CD4-positive, alpha-beta T cell treated with Interleukin-6 at 100 ng/mL for 8 hours (primary cell): Measurements from ENCODE around the gene ARHGAP20.

Experiments used
- DNase-seq: peaks from one replicate; pipeline ENCODE4 v3.0.0-alpha.2; 2020; ENCODE audit warnings: mixed read lengths, low spot score

Gene ARHGAP20, protein sequence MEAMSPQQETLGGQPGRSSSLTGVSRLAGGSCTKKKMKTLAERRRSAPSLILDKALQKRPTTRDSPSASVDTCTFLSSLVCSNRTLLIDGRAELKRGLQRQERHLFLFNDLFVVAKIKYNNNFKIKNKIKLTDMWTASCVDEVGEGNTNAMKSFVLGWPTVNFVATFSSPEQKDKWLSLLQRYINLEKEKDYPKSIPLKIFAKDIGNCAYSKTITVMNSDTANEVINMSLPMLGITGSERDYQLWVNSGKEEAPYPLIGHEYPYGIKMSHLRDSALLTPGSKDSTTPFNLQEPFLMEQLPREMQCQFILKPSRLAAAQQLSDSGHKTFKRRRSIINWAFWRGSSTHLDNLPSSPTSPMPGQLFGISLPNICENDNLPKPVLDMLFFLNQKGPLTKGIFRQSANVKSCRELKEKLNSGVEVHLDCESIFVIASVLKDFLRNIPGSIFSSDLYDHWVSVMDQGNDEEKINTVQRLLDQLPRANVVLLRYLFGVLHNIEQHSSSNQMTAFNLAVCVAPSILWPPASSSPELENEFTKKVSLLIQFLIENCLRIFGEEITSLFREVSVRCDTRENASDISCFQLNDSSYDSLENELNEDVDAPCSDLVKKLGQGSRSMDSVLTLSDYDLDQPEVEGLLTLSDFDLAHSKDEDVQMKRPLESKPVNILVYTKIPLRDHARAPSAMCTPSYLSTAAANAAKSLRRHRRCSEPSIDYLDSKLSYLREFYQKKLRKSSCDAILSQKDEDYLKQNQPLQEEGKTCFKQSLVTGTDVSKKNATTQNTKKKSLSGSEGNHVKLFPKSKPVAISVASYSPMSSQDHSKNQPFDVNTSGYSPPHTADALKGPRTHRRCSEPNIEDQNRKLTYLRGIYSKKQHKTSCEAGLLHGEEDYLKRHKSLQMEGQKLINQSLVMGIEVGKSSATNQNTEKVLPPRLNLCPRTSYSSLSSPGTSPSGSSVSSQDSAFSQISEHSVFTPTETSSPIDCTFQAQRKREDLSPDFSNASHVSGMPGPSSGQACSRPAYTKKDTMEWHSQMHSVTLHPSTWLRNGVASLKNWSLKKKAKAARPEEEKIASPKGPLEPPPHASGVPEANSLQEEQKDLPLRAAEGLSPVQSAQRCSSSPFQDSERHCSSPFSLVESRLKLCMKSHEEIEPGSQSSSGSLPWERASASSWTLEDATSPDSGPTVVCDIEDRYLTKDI

DNA sequence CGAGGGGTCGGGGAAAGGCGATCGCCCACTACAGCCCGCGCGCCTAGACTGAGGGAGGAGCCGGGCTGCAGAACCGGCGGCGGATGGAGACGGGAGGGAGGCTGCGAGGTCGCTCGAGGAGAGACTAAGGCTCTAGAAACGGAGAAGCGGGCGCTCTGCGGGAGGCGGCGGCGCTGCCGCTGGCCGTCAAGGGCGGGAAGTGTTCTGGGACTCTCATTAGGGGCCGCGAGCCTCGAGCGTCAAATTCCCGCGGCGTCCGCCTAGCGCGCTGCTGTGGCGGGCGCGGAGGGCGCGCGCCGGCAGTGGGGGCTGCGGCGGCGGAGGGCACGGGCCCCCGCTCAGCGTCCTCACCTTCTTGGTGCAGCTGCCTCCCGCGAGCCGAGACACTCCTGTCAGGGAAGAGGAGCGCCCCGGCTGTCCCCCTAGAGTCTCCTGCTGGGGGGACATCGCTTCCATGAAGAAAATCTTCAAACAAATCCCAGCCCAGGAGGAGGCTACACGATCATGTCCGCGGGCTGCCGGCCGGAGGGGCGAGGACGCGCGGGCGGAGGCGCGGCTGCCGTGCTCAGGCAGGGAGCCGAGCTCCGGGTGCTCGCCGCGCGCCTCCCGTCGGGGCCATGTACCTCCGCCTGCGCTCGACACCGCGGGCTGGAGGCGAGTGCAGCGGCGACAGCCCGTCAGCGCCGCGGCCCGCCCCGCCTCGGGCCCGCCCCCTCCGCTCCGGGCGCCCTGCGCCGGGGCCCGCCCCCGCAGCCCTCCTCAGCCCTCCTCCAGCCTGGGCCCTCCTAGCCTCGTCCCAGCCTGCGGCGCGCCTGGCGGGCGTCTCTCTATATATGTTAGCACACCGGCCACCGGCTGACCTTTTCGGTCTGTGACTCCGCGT lies at the start of gene ARHGAP20:
TSS of gene ARHGAP20 (minus strand) at position 662 of the 883 bp plus-strand sequence. CDS start at position 456, 206 bp downstream.
- DNase-seq = peak; percentile 3

DNA sequence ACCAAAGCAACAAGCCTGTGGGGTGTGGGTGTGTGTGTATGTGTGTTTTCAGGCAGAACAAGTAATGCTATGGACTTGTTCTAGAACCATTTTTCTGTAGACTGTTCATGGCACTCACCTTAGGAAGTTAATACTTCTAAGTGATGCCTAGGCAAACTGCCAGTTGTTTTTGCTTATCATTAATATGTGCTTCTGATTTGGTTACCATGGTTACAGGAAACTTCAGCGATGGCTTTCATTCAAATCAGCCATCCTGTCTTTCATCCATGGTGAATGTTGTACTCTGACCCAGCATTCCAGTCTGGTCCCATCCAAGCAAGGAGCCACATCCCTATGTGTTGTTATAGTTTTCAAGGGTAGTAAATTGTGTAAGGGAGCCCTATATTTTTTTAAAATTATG lies 49.8 kb upstream of the ARHGAP20 start:
- DNase-seq = no peak

DNA sequence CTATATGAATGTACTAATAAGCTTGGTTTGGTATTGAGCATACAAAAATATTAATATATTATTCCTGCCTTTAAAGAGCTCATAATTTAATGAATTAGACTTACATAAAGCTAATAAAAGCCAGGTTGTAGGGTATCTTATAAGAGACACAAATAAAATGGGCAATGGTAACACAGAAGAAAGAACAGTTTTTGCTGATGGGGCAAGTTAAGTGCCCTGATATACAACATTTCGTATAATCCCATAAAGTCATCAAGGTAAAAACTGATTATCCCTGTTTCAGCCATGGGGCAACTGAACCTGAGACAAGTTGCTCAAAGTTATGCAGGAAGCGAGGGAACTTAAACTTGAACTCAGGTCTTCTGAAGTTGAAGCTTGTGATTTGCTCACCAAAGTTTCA lies 48.9 kb upstream of the ARHGAP20 start:
- no peak for DNase-seq

DNA sequence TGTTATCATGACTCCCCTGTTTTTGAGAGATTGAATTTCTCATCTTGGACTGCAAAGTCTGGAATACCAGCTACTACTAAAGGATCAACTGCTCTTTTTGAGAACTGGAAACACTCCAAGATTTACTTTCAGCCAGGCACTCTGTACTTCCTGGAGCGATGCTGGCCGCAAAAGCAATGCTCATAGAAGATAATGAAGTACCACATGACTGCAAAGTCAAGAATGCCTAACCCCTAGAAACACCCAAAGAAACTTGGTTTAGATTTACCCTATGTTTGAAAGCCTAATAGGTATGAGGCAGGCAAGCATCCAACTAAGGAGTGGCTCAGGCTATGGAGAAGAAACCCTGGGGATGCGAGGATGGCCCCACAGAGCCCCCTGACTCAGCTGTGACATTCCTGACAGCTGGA lies 47.7 kb upstream of the ARHGAP20 start:
- no peak for DNase-seq

DNA sequence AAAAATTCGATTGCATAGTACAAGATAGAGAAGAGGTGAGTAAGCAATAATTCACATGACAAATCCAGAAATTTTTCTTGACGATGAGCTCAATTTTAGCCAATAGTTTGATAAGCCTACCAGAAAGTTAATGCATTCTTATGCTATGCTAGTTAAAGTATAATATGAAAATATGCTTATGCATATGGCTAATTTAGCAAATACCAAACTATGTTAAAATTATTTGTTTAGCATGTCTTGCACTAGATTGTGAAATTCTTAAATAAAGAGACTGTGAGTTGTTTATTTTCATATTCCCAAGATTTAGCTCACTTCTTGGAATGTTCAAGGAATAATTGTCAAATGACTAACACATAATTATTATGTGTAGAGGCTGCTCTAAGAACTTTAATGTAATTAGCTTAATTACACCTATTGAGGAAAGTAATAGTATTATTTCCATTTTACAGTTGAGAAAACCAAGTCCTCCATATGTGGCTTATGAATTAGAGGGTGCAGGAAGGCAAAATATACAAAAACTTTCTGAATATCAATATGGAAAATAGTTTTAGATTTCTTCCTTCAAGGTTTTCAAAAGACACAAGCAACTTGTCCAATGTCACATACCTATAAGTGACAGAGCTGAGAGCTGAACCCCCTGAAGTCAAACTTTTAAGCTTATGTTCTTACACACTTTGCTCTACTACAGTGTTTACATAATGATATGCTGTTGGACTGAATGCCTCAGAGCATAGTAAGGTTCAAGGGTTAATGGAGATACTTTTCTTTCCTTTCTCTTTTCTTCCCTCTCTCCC lies 45.9 kb upstream of the ARHGAP20 start:
- no peak for DNase-seq

DNA sequence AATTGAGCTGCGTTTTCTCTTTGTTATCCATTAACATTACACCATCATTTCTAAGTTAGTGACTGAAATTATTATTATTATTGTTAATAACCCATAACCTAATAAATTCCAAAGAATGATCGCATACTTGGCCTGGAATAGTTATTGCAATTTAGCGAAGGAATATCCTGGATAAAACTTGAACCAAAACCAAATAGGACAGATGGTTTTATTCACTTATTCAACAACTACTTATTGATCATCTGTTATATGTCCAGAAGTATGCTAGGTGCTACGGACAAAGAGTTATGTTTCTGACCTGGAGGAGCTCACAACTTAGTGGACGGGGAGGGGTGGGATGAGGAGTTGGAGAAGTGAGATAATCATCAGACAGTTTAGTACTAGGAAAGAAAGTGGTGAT lies 44.8 kb upstream of the ARHGAP20 start:
- DNase-seq = no peak

DNA sequence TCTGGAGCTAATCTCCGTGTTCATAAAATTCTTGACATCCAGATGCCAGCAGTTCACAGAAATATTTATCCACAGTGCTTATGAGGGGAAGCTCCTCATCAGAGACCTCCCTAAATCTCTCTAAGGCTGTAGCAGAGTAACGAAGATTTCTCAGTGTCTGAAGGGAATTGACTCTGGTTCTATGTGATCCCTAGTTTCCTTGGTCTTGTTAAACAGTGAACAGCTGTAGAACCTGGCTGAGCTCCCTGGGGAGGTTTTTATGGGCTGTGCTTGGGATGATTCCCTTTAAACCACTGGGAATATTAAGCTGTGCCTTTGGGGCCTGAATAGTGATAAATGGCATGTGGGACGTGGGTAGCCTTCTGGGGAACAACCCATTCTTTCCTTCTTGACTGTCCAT lies 43.7 kb upstream of the ARHGAP20 start:
- DNase-seq = no peak

DNA sequence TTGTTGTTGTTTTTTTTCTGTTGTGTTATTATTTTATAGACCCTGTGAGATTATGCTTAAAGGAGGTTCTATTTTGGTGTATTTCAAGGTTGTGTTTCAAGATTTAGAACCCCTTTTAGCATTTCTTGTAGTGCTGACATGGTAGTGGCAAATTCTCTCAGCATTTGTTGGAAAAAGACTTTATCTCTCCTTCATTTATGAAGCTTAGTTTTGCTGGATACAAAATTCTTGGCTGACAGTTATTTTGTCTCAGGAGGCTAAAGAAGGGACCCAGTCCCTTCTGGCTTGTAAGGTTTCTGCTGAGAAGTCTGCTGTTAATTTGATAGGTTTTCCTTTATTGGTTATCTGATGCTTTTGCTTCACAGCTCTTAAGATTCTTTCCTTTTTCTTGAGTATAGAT lies 40.7 kb upstream of the ARHGAP20 start:
- no peak for DNase-seq

DNA sequence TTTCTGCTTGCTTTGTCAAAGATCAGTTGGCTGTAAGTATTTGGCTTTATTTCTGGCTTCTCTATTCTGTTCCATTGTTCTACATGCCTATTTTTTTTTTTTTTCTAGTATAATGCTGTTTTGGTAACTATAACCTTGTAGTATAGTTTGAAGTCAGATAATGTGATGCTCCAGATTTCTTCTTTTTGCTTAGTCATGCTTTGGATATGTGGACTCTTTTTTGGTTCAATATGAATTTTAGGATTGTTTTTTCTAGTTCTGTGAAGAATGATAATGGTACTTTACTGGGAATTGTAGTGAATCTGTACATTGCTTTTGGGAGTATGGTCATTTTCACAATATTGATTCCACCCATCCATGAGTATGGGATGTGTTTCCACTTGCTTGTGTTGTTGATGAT lies 37.9 kb upstream of the ARHGAP20 start:
- DNase-seq = no peak

DNA sequence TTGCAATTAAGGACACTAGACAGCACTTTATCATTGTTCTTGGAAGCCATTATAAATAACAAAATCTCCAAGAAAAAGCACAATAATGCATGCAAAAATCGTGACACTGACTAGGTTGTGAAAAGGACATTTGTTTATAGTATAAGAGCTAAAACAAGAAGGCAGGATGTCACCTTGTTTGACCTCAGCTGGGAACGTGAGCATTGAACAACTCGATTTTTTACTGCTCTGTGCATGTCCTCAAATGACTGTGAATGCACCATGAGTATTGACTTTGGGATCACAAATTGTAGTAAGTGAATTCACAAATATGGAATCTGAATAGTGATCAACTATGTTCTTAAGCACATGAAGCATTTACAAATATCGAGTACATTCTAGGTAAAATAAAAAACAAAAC lies 35.3 kb upstream of the ARHGAP20 start:
- no peak for DNase-seq

DNA sequence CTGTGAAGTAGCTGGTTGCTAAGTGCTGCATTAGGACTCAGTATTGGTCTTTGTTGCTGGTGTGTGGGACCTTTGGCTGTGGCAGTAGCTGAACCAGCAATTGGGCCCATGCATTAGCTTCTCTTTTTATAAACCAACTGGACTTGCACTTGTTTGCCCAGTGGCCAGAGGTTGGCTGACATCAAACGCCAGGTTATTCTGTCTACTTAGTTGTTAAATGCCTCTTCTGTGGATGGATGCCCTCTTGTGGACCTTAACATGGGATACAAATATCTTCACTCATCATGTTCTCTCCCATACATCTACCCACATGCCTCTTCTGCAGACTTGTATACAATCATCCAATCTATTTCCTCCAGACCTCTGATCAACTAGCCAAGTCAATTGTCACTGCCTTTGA lies 26.4 kb upstream of the ARHGAP20 start:
- DNase-seq = no peak

DNA sequence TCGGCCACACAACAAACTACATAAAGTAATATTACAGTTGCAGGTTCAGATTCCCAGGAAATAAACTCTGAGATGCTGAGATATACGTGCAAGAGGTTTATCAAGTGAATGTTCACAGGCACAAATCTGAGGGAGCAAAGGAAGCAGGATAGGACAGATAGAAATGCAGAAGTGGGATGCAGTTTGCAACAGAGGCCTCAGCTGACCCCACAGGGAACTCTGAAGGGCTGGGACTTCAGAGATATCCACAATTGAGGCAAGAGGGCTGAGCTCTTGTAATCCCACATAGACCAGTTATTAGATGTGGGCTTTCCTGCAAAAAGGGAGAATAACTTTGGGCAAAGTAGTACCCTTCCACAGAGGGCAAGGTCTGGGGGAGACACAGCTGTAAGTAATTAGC lies 25.4 kb upstream of the ARHGAP20 start:
- no peak for DNase-seq

DNA sequence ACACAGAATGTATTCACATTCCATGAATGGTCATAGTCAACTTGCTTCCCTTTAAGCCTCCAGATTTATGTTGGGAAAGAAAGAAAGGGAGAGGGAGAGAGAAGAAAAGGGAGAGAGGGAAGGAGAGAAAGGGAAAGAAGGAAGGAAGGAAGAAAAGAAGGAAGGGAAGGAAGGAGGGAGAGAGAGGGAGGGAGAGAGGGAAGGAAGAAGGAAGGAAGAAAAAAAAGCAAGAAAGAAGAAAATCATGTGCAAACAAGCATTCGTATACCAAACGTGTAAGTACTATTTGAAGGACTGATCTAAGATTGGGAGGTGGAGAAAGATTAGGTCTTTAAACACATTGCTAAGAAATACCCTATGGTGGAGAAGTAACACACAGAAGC lies 23.9 kb upstream of the ARHGAP20 start:
- DNase-seq = no peak

DNA sequence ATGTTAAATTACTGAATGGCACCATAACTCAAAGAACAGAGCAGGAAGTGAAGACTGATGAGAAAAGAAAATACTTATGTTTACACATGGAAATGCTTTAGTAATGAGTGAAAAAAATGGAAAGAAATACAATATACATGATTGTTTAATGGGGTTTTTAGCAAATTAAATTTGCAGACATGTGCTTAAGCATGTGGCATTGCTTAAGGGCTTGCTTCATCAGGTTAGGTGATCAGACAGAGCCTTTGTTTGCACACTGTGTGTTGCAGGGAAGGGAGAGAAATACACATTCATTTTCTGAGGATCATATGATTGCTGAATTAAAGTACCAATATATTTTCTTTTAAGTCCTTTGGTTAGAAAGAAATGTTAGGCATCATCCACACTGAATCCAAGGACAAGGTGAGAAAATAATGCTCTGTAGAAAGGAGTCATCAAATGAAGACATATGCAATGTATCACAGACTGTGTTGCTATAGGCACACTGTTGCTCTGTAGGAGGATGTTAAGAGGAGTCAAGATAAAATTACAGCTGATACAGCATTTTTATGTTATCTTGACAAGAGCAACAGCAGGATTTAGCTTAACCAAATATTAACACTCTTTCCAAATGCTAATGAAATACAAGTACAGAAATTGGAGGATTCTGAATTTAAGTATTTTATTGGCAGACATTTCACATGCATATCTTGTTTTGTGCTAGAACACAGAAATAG lies 23.4 kb upstream of the ARHGAP20 start:
- DNase-seq = no peak

DNA sequence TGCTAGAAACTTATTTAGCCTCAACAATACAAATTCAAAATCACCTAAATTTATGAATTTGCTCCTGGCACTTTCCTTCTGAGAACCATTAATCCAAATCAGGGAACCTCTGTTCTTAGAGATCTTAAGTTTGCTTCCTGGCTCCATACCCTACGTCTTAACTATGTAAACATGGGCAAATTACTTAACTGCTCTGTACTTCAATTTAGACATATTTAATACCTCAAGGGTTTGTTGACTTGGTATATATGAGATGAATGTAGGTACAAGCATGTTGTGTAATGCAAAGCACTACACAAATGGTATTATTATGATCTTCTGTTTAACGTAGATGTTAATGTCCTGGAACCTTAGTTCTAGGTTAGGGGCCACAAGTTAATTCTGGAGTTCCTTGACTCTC lies 22.6 kb upstream of the ARHGAP20 start:
- DNase-seq = no peak

DNA sequence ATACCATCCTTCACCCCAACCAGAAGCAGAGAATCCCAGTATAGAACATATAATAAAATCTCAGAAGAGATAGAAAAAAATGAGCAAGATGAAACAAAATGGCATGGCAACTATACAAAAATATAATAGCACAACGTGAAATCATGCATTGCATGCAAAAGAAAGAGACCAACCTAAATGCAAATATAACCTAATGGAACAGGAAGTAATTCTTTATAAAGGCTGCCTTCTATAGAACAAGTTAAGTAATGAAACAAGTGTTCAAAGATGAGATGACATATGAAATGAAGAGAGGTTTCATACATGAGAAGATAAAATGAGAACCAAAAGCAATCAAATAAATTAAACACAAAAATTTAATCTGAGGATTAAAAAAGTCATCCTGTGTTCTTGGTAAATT lies 18.5 kb upstream of the ARHGAP20 start:
- DNase-seq = no peak

DNA sequence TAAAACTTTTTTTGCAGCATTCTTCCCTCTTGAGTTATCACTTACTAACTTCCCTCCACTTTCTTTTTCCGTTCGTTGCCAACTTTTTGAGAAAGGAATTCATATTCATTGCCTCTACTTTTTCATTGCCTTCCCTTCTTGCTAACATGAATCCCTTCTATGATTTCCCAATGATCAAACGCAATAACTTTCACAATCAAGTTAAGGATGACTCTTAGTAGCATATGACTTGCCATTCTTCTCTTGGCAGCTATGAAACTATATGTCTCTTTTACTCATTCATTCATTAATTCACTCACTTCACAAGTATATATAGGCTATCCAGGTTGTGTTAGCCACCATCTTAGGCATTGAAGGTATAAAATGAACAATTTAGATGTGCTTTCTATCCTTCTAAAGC lies 16.6 kb upstream of the ARHGAP20 start:
- DNase-seq = no peak

DNA sequence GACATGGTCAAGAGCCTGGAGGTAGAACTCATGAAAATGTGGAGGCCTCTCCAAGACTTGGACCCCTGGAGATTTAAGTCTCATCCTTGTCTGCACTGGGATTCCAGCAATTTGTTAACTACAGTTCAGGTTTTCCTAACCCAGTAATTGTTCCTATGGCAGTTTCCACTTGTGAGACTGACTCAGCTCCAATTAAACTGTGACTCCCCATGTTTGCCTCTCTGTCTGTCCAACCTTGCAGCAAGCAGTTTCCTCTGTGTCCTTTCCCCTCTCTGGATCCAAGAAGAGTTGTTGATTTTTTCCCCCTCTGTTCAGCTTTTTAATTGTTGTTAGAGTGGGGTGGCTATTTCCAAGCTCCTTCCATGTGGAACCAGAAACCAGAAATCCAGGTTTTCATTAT lies 16.2 kb upstream of the ARHGAP20 start:
- DNase-seq = no peak

DNA sequence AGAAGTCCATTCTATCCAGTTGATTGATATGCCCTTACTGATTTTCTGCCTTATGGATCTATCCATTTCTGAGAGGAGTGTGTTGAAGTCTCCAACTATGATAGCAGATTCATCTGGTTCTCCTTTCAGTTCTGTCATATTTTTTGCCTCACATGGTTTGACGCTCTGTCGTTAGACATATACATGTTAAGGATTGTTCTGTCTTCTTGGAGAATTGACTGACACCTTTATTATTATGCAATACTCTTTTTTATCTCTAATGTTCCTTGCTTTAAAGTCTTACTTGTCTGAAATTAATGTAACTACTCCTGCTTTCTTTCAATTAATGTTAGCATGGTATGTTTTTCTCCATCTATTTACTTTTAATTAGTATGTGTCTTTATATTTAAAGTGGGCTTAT lies 12.1 kb upstream of the ARHGAP20 start:
- DNase-seq = no peak
